ENCODE results near the gene SH3BP4. TPM values are rescaled to one million over a fixed set of nuclear protein-coding genes. Genes with fewer than 3 reads are reported as not detected.

Gene SH3BP4
- total RNA-seq, 1 experiment from 2014 or later: 19.9 TPM

DNA sequence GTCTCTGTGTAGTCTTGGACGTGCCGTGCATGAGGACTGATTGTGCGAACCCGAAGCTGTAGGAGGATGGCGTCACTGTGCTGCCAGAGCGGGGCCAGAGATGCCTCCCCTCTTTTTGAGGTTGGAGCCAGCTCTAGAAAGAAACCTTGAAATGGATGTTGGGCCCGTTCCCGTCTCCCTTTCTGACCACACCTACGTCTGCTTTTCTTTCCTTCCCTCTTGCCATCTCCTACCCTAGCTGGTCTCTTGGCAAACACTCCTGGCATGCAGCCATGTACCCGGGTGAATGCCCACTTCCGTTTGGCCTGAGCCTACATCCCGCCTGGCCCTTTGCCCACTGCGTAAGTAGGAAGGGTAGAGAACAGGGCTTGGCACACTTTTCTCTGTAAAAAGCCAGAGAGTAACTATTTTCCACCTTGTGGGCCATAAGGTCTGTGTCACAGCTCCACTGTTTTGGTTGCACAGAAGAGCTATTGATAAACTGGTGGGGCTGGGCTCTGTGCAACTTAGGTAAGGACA lies 37.4 kb downstream of the SH3BP4 start:
- Histone ChIP-seq H3K4me1 (ENCODE audit: insufficient read depth, low read length, poor library complexity, severe bottlenecking) (no peaks in the 10 kb centered on the region), H3K27me3 (replicated peaks; ENCODE audit: insufficient read depth, low read depth, low read length, poor library complexity) (no peaks in the 10 kb centered on the region), H3K4me3 (ENCODE audit: low read depth, low read length, poor library complexity, severe bottlenecking) (no peak overlapping the region), H3K36me3 (ENCODE audit: insufficient read depth, low read length, poor library complexity, severe bottlenecking) (no peaks in the 10 kb centered on the region), H3K27ac (ENCODE audit: low read depth, low read length, poor library complexity, severe bottlenecking) (no peak overlapping the region), H3K9me3 (ENCODE audit: low read depth, low read length, poor library complexity, severe bottlenecking) (no peaks in the 10 kb centered on the region)
- TF ChIP-seq EZH2 (IDR thresholded peaks at IDR 0.05; ENCODE audit: borderline replicate concordance, low read depth, low read length, poor library complexity, severe bottlenecking): no peak
- TF ChIP-seq, protein P1, sequence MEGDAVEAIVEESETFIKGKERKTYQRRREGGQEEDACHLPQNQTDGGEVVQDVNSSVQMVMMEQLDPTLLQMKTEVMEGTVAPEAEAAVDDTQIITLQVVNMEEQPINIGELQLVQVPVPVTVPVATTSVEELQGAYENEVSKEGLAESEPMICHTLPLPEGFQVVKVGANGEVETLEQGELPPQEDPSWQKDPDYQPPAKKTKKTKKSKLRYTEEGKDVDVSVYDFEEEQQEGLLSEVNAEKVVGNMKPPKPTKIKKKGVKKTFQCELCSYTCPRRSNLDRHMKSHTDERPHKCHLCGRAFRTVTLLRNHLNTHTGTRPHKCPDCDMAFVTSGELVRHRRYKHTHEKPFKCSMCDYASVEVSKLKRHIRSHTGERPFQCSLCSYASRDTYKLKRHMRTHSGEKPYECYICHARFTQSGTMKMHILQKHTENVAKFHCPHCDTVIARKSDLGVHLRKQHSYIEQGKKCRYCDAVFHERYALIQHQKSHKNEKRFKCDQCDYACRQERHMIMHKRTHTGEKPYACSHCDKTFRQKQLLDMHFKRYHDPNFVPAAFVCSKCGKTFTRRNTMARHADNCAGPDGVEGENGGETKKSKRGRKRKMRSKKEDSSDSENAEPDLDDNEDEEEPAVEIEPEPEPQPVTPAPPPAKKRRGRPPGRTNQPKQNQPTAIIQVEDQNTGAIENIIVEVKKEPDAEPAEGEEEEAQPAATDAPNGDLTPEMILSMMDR (conservative IDR thresholded peaks at IDR 0.05; ENCODE audit: low read depth, low read length): no peak
- peak; percentile 45 for DNase-seq (ENCODE audit: low spot score)
- intact Hi-C loops (cut with micrococcal nuclease; ENCODE audit: unreplicated experiment): no loop called here
- CTCF ChIA-PET: no interaction called here
- POLR2A ChIA-PET (ENCODE audit: low non-redundant PET): no interaction called here
- BruUV-seq (replicated peaks): no TSS peak

- intact Hi-C loops (cut with micrococcal nuclease; ENCODE audit: unreplicated experiment): no loop called here
- Histone ChIP-seq H3K27me3 (replicated peaks; ENCODE audit: insufficient read depth, low read depth, low read length, poor library complexity) (no peaks in the 10 kb centered on the region), H3K36me3 (ENCODE audit: insufficient read depth, low read length, poor library complexity, severe bottlenecking) (no peaks in the 10 kb centered on the region), H3K27ac (ENCODE audit: low read depth, low read length, poor library complexity, severe bottlenecking) (no peak overlapping the region), H3K9me3 (ENCODE audit: low read depth, low read length, poor library complexity, severe bottlenecking) (no peaks in the 10 kb centered on the region), H3K4me1 (ENCODE audit: insufficient read depth, low read length, poor library complexity, severe bottlenecking) (no peaks in the 10 kb centered on the region), H3K4me3 (ENCODE audit: low read depth, low read length, poor library complexity, severe bottlenecking) (no peak overlapping the region)
- POLR2A ChIA-PET (ENCODE audit: low non-redundant PET): no interaction called here
- TF ChIP-seq, protein P1 (conservative IDR thresholded peaks at IDR 0.05; ENCODE audit: low read depth, low read length): no peak
- TF ChIP-seq EZH2 (IDR thresholded peaks at IDR 0.05; ENCODE audit: borderline replicate concordance, low read depth, low read length, poor library complexity, severe bottlenecking): no peak
- CTCF ChIA-PET: no interaction called here
- no peak for DNase-seq (ENCODE audit: low spot score)
- BruUV-seq (replicated peaks): no TSS peak
These were observed 38.5 kb downstream of the SH3BP4 start for GRCh38 chr2:234990300-234990699.

DNA sequence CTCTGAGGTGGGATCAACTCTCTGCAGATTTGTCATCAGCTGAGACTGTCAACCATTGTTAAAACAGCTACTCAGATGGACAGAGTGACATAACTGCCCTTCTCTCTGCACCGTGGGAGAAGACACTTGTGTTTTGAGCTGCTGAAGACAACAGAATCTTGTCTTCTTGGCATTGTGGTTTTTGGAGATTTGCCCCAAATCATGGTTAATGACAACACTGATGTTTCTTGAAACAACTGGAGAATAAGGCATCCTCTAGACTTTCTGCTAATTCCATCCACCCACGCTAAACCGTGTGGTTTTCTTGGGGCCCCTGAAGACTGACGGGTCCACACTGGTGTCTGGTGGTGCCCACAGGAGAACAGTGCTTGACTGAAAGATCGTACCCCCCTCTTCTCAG lies 39.5 kb downstream of the SH3BP4 start:
- Histone ChIP-seq H3K4me1 (ENCODE audit: insufficient read depth, low read length, poor library complexity, severe bottlenecking) (peaks cover 8% of the 10 kb centered on the region), H3K27me3 (replicated peaks; ENCODE audit: insufficient read depth, low read depth, low read length, poor library complexity) (no peaks in the 10 kb centered on the region), H3K36me3 (ENCODE audit: insufficient read depth, low read length, poor library complexity, severe bottlenecking) (no peaks in the 10 kb centered on the region), H3K4me3 (ENCODE audit: low read depth, low read length, poor library complexity, severe bottlenecking) (no peak overlapping the region), H3K9me3 (ENCODE audit: low read depth, low read length, poor library complexity, severe bottlenecking) (no peaks in the 10 kb centered on the region), H3K27ac (ENCODE audit: low read depth, low read length, poor library complexity, severe bottlenecking) (no peak overlapping the region)
- TF ChIP-seq, protein P1 (conservative IDR thresholded peaks at IDR 0.05; ENCODE audit: low read depth, low read length): no peak
- no peak for TF ChIP-seq EZH2 (IDR thresholded peaks at IDR 0.05; ENCODE audit: borderline replicate concordance, low read depth, low read length, poor library complexity, severe bottlenecking)
- intact Hi-C loops (cut with micrococcal nuclease; ENCODE audit: unreplicated experiment): no loop called here
- POLR2A ChIA-PET (ENCODE audit: low non-redundant PET): no interaction called here
- no peak for DNase-seq (ENCODE audit: low spot score)
- BruUV-seq (replicated peaks): no TSS peak
- CTCF ChIA-PET: no interaction called here
